Measurements from ENCODE around the gene ST8SIA4.

DNA sequence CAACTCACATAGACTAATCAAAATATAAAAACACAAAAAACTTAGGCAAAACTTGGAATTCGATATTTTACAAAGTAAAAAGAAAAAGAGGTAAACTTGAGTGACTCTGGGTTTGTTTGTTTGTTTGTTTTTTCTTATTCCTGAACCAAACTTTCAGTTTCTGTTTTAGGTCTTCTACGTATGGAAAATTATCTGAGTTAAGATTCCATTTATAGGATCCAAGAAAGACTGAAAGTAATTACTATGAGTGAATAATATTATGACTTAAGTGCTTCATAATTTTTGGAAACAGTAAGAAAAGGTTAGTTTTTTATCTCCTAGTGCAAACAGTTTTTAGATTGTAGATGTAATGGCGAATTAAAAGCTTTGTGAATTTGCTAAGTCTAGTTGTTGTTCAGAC, 13.2 kb downstream of the ST8SIA4 start:
- TF ChIP-seq CTCF (conservative IDR thresholded peaks at IDR 0.05; ENCODE audit: low read depth, low read length): no peak
- no peak for TF ChIP-seq EZH2 (IDR thresholded peaks at IDR 0.05; ENCODE audit: borderline replicate concordance, low read depth, low read length, poor library complexity, severe bottlenecking)

All from A673 (cell line).